Measurements from ENCODE around the gene RDH13.

DNA sequence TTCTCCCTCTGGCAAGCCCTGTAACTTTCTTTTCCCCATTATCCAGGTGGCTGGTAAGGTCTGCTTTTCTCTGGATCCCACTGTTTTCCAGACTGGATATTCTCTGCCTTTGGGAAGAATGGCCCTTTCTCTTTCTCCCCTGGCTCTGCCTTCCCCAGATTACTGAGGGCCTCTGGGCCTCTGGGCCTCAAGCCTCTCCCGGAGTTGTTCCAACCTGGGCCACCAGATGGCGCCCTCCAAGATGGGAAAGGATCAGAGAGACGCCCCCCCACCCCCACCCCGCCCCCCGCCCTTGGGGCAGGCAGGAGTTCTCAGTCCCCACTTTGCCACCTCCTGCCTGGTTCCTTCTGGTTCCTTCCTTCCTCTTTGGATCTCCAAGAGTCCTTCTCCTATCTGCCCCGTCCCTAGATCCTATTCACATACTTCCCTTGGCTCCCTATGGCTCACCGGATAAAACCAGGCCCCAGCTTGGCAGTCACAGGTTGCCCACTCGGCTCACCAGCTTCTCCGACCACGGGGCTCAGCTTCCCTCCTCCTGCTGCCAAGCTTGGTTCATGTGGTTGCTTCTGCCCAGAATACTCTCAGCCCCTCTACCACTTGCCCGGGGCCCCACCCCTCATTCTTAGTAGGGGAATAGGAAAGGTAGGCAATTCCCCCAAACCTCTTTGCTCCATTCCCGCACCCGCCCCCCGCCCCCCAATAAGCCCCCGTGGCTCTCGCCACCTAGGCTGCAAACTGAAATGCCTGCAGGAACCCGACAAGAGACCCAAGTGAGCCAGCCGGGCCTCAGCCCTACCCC is 25.8 kb upstream of the RDH13 start:
- TF ChIP-seq, protein P1, sequence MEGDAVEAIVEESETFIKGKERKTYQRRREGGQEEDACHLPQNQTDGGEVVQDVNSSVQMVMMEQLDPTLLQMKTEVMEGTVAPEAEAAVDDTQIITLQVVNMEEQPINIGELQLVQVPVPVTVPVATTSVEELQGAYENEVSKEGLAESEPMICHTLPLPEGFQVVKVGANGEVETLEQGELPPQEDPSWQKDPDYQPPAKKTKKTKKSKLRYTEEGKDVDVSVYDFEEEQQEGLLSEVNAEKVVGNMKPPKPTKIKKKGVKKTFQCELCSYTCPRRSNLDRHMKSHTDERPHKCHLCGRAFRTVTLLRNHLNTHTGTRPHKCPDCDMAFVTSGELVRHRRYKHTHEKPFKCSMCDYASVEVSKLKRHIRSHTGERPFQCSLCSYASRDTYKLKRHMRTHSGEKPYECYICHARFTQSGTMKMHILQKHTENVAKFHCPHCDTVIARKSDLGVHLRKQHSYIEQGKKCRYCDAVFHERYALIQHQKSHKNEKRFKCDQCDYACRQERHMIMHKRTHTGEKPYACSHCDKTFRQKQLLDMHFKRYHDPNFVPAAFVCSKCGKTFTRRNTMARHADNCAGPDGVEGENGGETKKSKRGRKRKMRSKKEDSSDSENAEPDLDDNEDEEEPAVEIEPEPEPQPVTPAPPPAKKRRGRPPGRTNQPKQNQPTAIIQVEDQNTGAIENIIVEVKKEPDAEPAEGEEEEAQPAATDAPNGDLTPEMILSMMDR (IDR thresholded peaks at IDR 0.05): peak; percentile 22 to 77 (median 35)
- TF ChIP-seq POLR2A (IDR thresholded peaks at IDR 0.05): no peak

All from adrenal gland (tissue), 5 donors.